Measurements from ENCODE around the gene TIMMDC1.
"Not testable (repeated sequence)": the region's sequence is repeated elsewhere in the genome, so short reads cannot be mapped to it uniquely, and the experiment has no call there.

DNA sequence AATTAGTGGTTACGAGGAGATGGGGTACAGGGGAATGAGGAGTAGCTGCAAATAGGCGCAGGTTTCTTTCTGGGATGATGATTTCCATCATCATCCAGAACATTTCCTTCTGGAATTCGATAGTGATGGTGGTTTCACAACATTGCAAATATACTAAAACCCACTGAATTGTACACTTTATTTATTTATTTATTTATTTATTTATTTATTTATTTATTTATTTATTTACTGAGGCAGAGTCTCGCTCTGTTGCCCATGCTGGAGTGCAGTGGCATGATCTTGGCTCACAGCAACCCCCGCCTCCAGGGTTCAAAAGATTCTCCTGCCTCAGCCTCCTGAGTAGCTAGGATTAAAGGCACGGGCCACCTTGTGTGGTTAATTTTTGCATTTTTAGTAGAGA is 54.6 kb downstream of the TIMMDC1 start:
- TF ChIP-seq, protein P1, sequence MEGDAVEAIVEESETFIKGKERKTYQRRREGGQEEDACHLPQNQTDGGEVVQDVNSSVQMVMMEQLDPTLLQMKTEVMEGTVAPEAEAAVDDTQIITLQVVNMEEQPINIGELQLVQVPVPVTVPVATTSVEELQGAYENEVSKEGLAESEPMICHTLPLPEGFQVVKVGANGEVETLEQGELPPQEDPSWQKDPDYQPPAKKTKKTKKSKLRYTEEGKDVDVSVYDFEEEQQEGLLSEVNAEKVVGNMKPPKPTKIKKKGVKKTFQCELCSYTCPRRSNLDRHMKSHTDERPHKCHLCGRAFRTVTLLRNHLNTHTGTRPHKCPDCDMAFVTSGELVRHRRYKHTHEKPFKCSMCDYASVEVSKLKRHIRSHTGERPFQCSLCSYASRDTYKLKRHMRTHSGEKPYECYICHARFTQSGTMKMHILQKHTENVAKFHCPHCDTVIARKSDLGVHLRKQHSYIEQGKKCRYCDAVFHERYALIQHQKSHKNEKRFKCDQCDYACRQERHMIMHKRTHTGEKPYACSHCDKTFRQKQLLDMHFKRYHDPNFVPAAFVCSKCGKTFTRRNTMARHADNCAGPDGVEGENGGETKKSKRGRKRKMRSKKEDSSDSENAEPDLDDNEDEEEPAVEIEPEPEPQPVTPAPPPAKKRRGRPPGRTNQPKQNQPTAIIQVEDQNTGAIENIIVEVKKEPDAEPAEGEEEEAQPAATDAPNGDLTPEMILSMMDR (conservative IDR thresholded peaks at IDR 0.05; ENCODE audit: low read depth, low read length) = not testable (repeated sequence)
- TF ChIP-seq EZH2 (IDR thresholded peaks at IDR 0.05; ENCODE audit: borderline replicate concordance, low read depth, low read length, poor library complexity, severe bottlenecking) = not testable (repeated sequence)

All from A673 (cell line).